RWPE1 (cell line): ENCODE measurements around the gene HNRNPUL1.

Experiments
- CTCF ChIA-PET: fragments of 350-600 bp; sonication (Branson Sonifier 250); formaldehyde crosslinking; extraction: SDS; loops from one replicate; lab custom pipeline; 2021; lab: Yijun Ruan, JAX
- POLR2A ChIA-PET: fragments of 400-600 bp; formaldehyde crosslinking; extraction: SDS; loops from one replicate; lab custom pipeline; 2020; ENCODE audit warnings: antibody characterized with exemption; ENCODE audit not compliant: low non-redundant PET; lab: Yijun Ruan, JAX
- DNase-seq: peaks from one replicate; pipeline ENCODE4 v3.0.0; 2012; ENCODE audit warnings: low spot score
- H3K27ac ChIP-seq: fragments of 450-650 bp; 2 replicates; pipeline ENCODE4 v1.5.1; 2017
- TF ChIP-seq, protein P1 (sequence below): fragments of 450-650 bp; conservative IDR thresholded peaks from 2 replicates; pipeline ENCODE4 v1.5.1; 2017; ENCODE audit warnings: low read depth, mild to moderate bottlenecking

The HNRNPUL1 gene

DNA sequence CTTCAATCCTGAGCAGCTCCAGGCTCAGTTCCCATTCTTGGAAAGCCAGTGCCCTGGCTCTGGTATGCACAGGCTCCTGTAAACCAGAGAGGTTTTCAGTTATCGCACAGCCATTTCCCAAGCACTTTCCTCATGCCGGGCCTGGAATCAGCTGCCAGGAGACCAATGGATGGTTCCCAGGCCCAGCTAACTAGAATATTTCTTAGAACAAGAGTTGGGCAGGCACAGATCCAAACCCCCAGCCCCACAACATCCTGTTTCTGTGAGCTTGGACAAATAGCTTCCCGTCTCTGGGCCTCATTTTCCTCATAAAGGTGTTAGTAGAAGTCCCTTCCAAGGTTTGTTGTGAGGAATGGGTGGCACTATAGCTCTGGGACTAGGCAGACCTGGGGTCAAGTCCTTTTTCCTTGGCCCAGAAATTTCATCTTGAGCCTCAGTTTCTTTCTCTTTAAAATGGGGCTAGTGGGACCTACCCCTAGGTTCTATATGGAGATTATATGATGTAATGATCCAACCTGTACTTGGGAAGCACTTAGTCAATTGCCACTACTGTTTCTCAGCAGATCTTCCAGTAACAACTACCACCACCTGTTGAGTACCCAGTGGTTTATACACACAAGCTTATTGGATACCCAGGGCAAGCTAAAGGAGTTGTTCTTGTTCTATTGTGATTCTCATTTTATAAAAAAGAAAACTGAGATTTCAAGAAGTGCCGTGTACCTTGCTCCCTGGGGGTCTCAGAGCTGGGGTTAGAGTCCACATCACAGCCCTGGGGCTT is 40.7 kb downstream of the HNRNPUL1 start:
- TF ChIP-seq, protein P1, sequence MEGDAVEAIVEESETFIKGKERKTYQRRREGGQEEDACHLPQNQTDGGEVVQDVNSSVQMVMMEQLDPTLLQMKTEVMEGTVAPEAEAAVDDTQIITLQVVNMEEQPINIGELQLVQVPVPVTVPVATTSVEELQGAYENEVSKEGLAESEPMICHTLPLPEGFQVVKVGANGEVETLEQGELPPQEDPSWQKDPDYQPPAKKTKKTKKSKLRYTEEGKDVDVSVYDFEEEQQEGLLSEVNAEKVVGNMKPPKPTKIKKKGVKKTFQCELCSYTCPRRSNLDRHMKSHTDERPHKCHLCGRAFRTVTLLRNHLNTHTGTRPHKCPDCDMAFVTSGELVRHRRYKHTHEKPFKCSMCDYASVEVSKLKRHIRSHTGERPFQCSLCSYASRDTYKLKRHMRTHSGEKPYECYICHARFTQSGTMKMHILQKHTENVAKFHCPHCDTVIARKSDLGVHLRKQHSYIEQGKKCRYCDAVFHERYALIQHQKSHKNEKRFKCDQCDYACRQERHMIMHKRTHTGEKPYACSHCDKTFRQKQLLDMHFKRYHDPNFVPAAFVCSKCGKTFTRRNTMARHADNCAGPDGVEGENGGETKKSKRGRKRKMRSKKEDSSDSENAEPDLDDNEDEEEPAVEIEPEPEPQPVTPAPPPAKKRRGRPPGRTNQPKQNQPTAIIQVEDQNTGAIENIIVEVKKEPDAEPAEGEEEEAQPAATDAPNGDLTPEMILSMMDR, result no peak
- peak overlapping the region; percentile 56 for H3K27ac ChIP-seq
- ChIA-PET CTCF (no interaction called here), POLR2A (interaction anchor here (0.6 kb wide), 1 partner anchor 297 kb away, joined by 4 read pairs; no protein-coding TSS in a partner anchor)
- no peak for DNase-seq

DNA sequence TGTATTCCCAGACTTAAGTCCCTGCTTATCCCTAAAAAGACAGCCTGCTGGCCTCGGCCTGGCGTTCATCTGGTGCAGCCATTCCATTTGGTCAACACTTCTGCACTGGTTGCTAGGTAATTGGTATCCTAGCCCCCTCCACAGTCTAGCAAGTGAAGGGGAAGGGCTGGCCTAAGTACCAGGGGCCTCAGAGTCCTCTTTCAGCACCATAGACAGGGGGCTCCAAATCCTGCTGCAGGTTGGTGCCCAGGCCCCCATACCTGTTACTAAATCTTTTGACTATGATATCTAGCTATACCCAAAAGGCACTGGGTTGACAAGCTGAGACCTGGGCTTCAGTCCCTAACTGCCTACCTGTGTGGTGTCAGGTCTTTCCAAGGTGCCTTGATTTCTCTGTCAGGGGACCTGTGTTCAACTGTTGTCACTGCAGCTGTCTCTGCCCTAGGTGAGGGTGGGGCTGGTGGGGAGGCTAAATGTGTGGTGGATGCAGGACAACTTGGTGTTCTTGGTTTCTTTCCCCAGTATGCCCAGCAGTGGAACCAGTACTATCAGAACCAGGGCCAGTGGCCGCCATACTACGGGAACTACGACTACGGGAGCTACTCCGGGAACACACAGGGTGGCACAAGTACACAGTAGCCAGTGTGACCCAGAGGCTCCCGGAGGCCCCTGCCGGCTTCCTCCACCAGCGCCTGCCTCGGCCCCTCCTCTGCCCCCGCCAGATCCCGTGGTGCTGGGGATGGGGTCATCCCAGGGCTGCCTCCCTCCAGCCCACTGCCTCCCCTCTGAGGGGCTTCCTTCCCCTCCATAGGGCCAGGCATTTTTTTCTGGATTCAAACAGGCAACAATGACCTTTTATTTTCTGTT is 42.0 kb downstream of the HNRNPUL1 start:
- CTCF ChIA-PET, result interaction anchor here (0.7 kb wide), 1 partner anchor 1095 kb away, joined by 3 read pairs; no protein-coding TSS in a partner anchor
- DNase-seq, result no peak
- TF ChIP-seq, protein P1, result no peak
- H3K27ac ChIP-seq, result peak overlapping the region; percentile 56
- POLR2A ChIA-PET, result no interaction called here

DNA sequence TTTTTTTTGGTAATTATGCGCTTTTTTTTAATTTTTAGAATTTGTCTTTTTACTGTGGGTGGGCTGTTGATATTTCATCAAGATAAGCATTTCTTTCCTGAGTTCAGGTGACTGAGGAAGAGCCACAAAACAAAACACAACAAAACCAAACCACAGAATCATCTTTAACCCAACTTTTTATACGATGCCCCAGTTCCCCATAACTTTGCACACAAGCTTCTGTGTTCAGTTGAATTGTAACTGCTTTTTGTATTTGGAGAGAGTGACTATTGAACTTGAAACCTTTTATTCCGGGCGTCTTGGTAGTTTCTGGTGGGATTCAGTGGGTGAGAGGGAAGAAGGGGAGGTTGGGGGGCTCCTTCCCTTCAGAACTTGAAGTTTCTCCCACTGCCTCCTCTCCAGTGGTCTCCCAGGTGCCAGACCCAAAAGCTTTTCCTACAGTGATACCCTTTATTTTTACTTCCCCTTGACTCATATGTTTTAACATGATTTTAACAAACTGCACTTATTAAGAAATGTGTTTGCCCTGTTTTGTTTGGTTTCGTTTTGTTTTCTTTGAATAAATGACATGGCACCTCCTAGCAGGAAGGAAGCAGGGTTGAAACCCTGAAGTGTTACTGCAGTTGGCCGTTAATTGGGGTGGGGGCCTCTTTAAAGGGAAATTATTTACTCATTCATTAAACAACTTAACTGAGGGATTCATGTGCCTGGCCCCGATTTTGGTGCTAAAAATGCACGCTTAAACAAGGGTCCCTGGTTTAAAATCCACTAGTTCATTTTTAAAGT is 43.1 kb downstream of the HNRNPUL1 start:
- DNase-seq, result no peak
- ChIA-PET CTCF (interaction anchor here (0.5 to 1.0 kb wide), 3 partner anchors 9 to 230 kb away, joined by 3 to 9 read pairs (median 3); no protein-coding TSS in a partner anchor), POLR2A (no interaction called here)
- TF ChIP-seq, protein P1, result no peak
- peak overlapping the region; percentile 97 for H3K27ac ChIP-seq

DNA sequence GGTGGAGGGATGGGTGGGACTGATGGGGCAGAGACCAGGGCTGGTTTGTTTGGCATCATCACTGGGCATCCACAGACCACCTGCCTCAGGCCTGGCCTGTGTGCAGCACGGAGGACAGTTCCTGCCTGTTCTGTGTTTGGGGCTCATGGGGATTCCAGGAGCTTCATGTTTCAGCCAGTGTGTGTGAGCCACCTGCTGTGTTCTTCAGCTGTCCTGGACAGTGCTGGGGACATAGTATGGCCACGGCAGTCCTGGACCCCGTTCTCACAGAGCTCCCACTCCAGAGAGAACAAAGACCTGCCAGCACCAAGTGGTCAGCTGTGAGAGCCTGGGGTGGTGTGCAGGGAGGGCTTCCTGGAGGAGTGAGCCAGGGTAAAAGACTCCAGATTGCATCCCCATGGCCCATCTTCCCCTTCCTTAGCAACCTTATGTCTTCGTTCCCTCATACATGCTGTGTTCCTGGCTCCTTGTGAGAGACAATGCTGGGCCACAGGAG is 43.8 kb downstream of the HNRNPUL1 start:
- CTCF ChIA-PET, result interaction anchor here (0.5 to 2.6 kb wide), 10 partner anchors 9 to 446 kb away, joined by 3 to 10 read pairs (median 4); partner anchors contain the start of gene B9D2
- peak overlapping the region; percentile 97 for H3K27ac ChIP-seq
- POLR2A ChIA-PET, result no interaction called here
- TF ChIP-seq, protein P1, result no peak
- DNase-seq, result no peak

DNA sequence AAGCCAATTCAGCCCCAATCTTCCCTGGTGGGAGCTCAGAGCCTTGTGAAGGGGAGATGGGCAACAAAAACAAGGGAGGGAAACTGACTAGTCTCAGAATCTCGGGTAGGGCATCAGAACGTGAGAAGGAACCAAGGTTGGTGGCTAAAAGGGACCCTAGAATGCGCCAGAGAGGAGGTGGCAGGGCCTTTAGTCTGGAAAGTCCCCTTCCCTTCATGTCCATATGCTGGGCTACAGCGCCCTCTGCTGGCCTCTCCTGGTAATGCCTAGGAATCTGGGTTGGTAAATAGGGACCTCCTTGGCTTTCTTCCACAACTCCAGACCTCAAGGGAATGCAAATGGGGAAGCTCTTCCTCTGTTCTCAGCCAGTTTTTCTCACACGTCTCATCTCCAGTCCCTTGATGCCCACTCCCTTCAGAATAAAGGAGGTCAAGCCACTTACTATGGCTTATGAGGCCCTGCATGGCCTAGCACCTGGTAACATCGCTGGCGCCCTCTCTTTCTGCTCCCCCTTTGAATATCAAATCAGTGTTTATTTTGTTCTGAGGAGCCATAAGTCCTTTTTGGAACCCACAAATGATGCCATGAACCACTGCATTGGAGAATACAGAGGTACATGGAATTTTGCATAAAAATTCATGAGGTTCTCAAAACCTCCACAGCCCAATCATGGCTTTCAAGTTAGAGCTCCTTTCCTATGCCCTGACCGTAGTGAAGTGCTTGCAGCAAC is 44.4 kb downstream of the HNRNPUL1 start:
- DNase-seq, result peak; percentile 79
- ChIA-PET CTCF (interaction anchor here (0.5 to 2.6 kb wide), 17 partner anchors 9 to 1127 kb away, joined by 3 to 10 read pairs (median 4); partner anchors contain the start of gene B9D2), POLR2A (no interaction called here)
- H3K27ac ChIP-seq, result peak overlapping the region; percentile 97
- TF ChIP-seq, protein P1, result peak; percentile 92
